ENCODE measurements around the gene AMIGO3. TPM values are rescaled to one million over a fixed set of nuclear protein-coding genes. Genes with fewer than 3 reads are reported as not detected.
A peak's percentile ranks its signal among the peaks of the same experiment; 100 is the strongest.

AMIGO3 gene
- total and polyA plus RNA-seq, 2 experiments from 2014 or later, result 2.9 to 10.4 TPM

DNA sequence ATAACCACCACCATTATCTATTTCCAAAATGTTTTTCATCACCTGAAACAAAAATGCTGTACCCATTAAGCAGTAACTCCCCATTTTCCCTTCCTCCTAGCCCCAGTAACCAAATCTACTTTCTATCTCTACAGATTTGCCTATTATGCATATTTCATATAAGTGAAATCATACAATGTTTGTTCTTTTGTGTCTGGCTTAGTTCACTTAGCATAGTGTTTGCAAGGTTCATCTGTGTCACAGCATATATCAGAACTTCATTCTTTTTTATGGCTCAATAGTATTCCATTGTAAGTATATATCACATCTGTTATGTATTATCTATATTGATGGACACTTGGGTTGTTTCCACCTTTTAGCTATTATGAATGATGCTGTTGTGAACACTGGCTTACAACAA lies 20.9 kb upstream of the AMIGO3 start (continued):
- no peak for TF ChIP-seq ZNF462 (CRISPR knock-in tag; IDR thresholded peaks at IDR 0.05)
- TF ChIP-seq ZNF331 (CRISPR knock-in tag; IDR thresholded peaks at IDR 0.05; ENCODE audit: low read depth), result no peak
- no peak for TF ChIP-seq EZH2 (IDR thresholded peaks at IDR 0.05; ENCODE audit: low read depth, unreplicated experiment)
- TF ChIP-seq NANOG (IDR thresholded peaks at IDR 0.05; ENCODE audit: borderline replicate concordance), result no peak
- TF ChIP-seq EZH2phosphoT487 (IDR thresholded peaks at IDR 0.05; ENCODE audit: unreplicated experiment), result no peak

DNA sequence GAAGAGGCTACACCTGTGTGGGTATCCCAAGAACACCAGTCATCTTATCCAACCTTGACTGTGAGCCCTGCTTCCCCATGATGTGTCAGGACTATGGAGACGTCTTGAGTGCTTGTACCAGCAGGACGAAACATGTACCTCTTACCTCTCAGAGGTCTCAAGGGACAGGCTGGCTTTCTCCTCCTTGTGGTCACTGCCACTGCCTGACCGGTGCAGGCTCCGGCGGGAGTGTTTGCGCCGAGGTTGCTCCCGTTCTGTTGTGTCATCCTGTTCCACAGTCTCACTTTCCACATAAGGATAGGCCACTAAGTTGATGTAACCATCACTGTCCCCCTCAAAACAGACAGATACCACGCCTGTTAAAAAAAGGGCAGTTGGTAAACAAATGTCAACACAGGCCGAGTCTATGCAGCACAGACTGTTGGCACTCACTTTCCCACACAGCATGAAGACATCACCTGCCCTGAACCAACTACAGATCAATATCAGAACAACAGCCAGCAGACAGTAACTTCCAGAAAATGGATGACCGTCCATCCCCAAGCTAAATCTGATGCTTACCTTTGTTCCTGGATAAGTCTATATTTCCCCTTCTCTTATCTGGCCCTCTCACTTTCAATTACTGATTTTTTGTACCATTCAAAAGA lies 18.7 kb upstream of the AMIGO3 start:
- H3K36me3 Mint-ChIP-seq (ENCODE audit: low read depth), result peaks cover 41% of the 10 kb centered on the region
- Histone ChIP-seq H3K9me2 (ENCODE audit: insufficient read depth) (no peaks in the 10 kb centered on the region), H3K27ac (ENCODE audit: low read depth) (no peak overlapping the region), H3K4me2 (no peak overlapping the region), H3K79me2 (replicated peaks; ENCODE audit: insufficient read depth) (0 out of 2 replicates have a peak, but pooled peaks cover 3% of the 10 kb centered on the region), H3K4me3 (no peak overlapping the region), H3K36me3 (ENCODE audit: insufficient read depth) (no peaks in the 10 kb centered on the region; the same call in none of the 2 replicates), H3F3A (replicated peaks; ENCODE audit: low read depth) (no peaks in the 10 kb centered on the region), H2AFZ (no peak overlapping the region), H4K20me1 (replicated peaks; ENCODE audit: insufficient read depth) (peaks cover 10% of the 10 kb centered on the region), H3K27me3 (ENCODE audit: insufficient read depth) (no peaks in the 10 kb centered on the region), H3K4me1 (ENCODE audit: insufficient read depth) (no peaks in the 10 kb centered on the region)
- DNase-seq (ENCODE audit: low spot score) (no peak), ATAC-seq (no peak)
- H3K27me3 Mint-ChIP-seq (ENCODE audit: insufficient read depth, low read depth, poor library complexity), result peaks cover 4% of the 10 kb centered on the region
- H3K4me3 Mint-ChIP-seq, result no peak overlapping the region
- H3K4me1 Mint-ChIP-seq, result no peaks in the 10 kb centered on the region
- 0 out of 2 replicates have a peak overlapping the region, but pooled peaks have one; percentile 21 for H3K27ac Mint-ChIP-seq
- no peaks in the 10 kb centered on the region for H3K9me3 Mint-ChIP-seq
- no peak for TF ChIP-seq CREB1 (CRISPR knock-in tag; IDR thresholded peaks at IDR 0.05; ENCODE audit: low read depth)
- TF ChIP-seq EZH2phosphoT487 (IDR thresholded peaks at IDR 0.05; ENCODE audit: unreplicated experiment), result no peak
- TF ChIP-seq EZH2 (IDR thresholded peaks at IDR 0.05; ENCODE audit: low read depth, unreplicated experiment), result no peak
- no peak for TF ChIP-seq JUNB (IDR thresholded peaks at IDR 0.05; ENCODE audit: unreplicated experiment)
- no peak for TF ChIP-seq ZNF114 (CRISPR knock-in tag; IDR thresholded peaks at IDR 0.05)
- no peak for TF ChIP-seq ZNF331 (CRISPR knock-in tag; IDR thresholded peaks at IDR 0.05; ENCODE audit: low read depth)
- no peak for TF ChIP-seq CTCF (conservative IDR thresholded peaks at IDR 0.05; ENCODE audit: low read depth in 2 of 2)
